Panc1 (cell line): ENCODE measurements around the gene S100PBP. TPM values are rescaled to one million over a fixed set of nuclear protein-coding genes. Genes with fewer than 3 reads are reported as not detected.
A peak's percentile ranks its signal among the peaks of the same experiment; 100 is the strongest.

Experiments
- ATAC-seq: fragments of 200-7000 bp; cut with Tn5 transposase; 2 replicates; pipeline ENCODE4 v1.9.1; 2020; ENCODE audit warnings: mild to moderate bottlenecking, moderate library complexity
- BruUV-seq: library from RNA; stranded (reverse); fragments of 400-500 nt; replicated peaks from 2 replicates; lab custom pipeline; 2021; lab: Mats Ljungman, UMichigan
- CTCF ChIA-PET: fragments of 300-600 bp; sonication (Branson Sonifier 250); formaldehyde crosslinking; loops from one replicate; lab custom pipeline; 2022; ENCODE audit warnings: antibody characterized with exemption; lab: Charles Lee
- POLR2A ChIA-PET: fragments of 300-600 bp; sonication (Branson Sonifier 250); formaldehyde crosslinking; loops from one replicate; lab custom pipeline; 2022; ENCODE audit warnings: antibody characterized with exemption; lab: Charles Lee
- DNase-seq: peaks from one replicate; pipeline ENCODE4 v3.0.0-alpha.2; 2010; ENCODE audit warnings: low read depth, low spot score
- H3K27ac ChIP-seq: 2 replicates; pipeline ENCODE4 v1.5.1; 2011; ENCODE audit warnings: mild to moderate bottlenecking, low read length, inconsistent platforms
- H3K27me3 ChIP-seq: fragments of 200-500 bp; sonication (Bioruptor generic); 2 replicates; pipeline ENCODE4 v1.6.0; 2014; ENCODE audit warnings: low read length, inconsistent platforms; ENCODE audit not compliant: control insufficient read depth, insufficient read depth
- H3K36me3 ChIP-seq: fragments of 200-500 bp; sonication (Bioruptor generic); 2 replicates; pipeline ENCODE4 v1.5.1; 2014; ENCODE audit warnings: inconsistent platforms, mild to moderate bottlenecking, low read length, moderate library complexity; ENCODE audit not compliant: control insufficient read depth, insufficient read depth
- H3K4me1 ChIP-seq: 2 replicates; pipeline ENCODE4 v1.5.1; 2011; ENCODE audit warnings: inconsistent platforms, mild to moderate bottlenecking, low read length, moderate library complexity; ENCODE audit not compliant: control insufficient read depth, insufficient read depth
- H3K4me3 ChIP-seq, 2 experiments: 2 replicates each; pipeline ENCODE4 v1.5.1; 2011 to 2012; ENCODE audit warnings: low read depth in 2 of 2, low read length in 2 of 2, mild to moderate bottlenecking in 2 of 2, inconsistent platforms in 1 of 2, moderate library complexity in 1 of 2
- H3K9me3 ChIP-seq: fragments of 200-500 bp; sonication (Bioruptor generic); 2 replicates; pipeline ENCODE4 v1.5.1; 2014; ENCODE audit warnings: low read depth, mild to moderate bottlenecking, inconsistent platforms, low read length, moderate library complexity; ENCODE audit not compliant: control insufficient read depth, insufficient read depth
- CTCF ChIP-seq: fragments of 450-650 bp; IDR thresholded peaks from 2 replicates; pipeline ENCODE4 v1.5.1; 2017; ENCODE audit warnings: mild to moderate bottlenecking
- POLR2AphosphoS5 ChIP-seq: IDR thresholded peaks from 2 replicates; pipeline ENCODE4 v1.6.1; 2012; ENCODE audit warnings: mild to moderate bottlenecking, low read depth, low read length, moderate library complexity
- REST ChIP-seq, 2 experiments: IDR thresholded peaks; 2 replicates each; pipeline ENCODE4 v1.6.1; 2011 to 2012; ENCODE audit warnings: low read depth in 2 of 2, control low read depth in 1 of 2, low read length in 1 of 2, mild to moderate bottlenecking in 1 of 2, moderate library complexity in 1 of 2; ENCODE audit not compliant: insufficient read depth in 1 of 2
- SIN3A ChIP-seq: IDR thresholded peaks from 2 replicates; pipeline ENCODE4 v1.6.1; 2012; ENCODE audit warnings: low read depth, mild to moderate bottlenecking, low read length, moderate library complexity, borderline replicate concordance; ENCODE audit not compliant: insufficient read depth
- TCF7L2 ChIP-seq: IDR thresholded peaks from 2 replicates; pipeline ENCODE4 v1.6.1; 2011; ENCODE audit warnings: mild to moderate bottlenecking, low read depth, low read length, inconsistent platforms
- in situ Hi-C: cut with HindIII; loops from 2 replicates; pipeline ENCODE4 v1.10.0; 2016; ENCODE audit warnings: low sequenced_read_pairs, low pct_unique_long_range_greater_than_20kb
- intact Hi-C: fragments of 100-400 bp; cut with micrococcal nuclease; formaldehyde crosslinking; loops from one replicate; pipeline ENCODE4 v1.10.0; 2022; ENCODE audit not compliant: unreplicated experiment
- total RNA-seq: library from RNA; stranded (reverse); gene quantifications from one replicate; pipeline ENCODE4 v1.2.1, GENCODE V29; 2021; ENCODE audit not compliant: unreplicated experiment

The S100PBP gene
- total RNA-seq, 1 experiment from 2014 or later: 55.4 TPM

GRCh38 chr1:32770741-32771548 is 46.5 kb upstream of the S100PBP start:
- ChIA-PET POLR2A (no interaction called here), CTCF (interaction anchor here (2.0 to 5.4 kb wide), 2 partner anchors 59 kb away, joined by 20 to 72 read pairs; no protein-coding TSS in a partner anchor)
- no peak for ATAC-seq
- Histone ChIP-seq H3K27ac (no peak overlapping the region), H3K9me3 (no peaks in the 10 kb centered on the region), H3K4me1 (peaks cover 78% of the 10 kb centered on the region), H3K4me3 (no peak overlapping the region), H3K36me3 (peaks cover 2% of the 10 kb centered on the region; the same call in 1 of the 2 replicates), H3K27me3 (no peaks in the 10 kb centered on the region)
- DNase-seq: no peak
- in situ Hi-C loops: no loop called here
- no peak for TF ChIP-seq POLR2AphosphoS5
- no peak for TF ChIP-seq REST (IDR thresholded peaks at IDR 0.05; ENCODE audit: insufficient read depth in 1 of 2, low read depth in 2 of 2, low read length in 1 of 2)
- no peak for TF ChIP-seq CTCF
- no peak for TF ChIP-seq SIN3A
- no peak for TF ChIP-seq TCF7L2
- intact Hi-C loops: no loop called here
- BruUV-seq: no TSS peak

- H3K4me1 ChIP-seq: peaks cover 70% of the 10 kb centered on the region
- in situ Hi-C loops (no loop called here), intact Hi-C loops (no loop called here)
- BruUV-seq: no TSS peak
- no peaks in the 10 kb centered on the region for H3K9me3 ChIP-seq
- peaks cover 2% of the 10 kb centered on the region; the same call in 1 of the 2 replicates for H3K36me3 ChIP-seq
- ChIA-PET POLR2A (no interaction called here), CTCF (interaction anchor here (1.1 to 5.4 kb wide), 2 partner anchors 43 to 59 kb away, joined by 4 to 72 read pairs; no protein-coding TSS in a partner anchor)
- ATAC-seq: no peak
- no peak overlapping the region for H3K4me3 ChIP-seq
- H3K27ac ChIP-seq: peak overlapping the region; percentile 35; the same call in 1 of the 2 replicates
- no peaks in the 10 kb centered on the region for H3K27me3 ChIP-seq
- DNase-seq: no peak
- TF ChIP-seq REST (IDR thresholded peaks at IDR 0.05; ENCODE audit: insufficient read depth in 1 of 2, low read depth in 2 of 2, low read length in 1 of 2) (no peak), TCF7L2 (no peak), CTCF (no peak), SIN3A (no peak), POLR2AphosphoS5 (no peak)
These were observed 45.7 kb upstream of the S100PBP start for GRCh38 chr1:32771561-32772280.
